Fibroblast of skin of left biceps (primary cell): ENCODE data around the gene TMEM131.
"Not testable (repeated sequence)": the region's sequence is repeated elsewhere in the genome, so short reads cannot be mapped to it uniquely, and the experiment has no call there.

ENCODE experiments used
- DNase-seq, 2 experiments: peaks; one replicate each; pipeline ENCODE4 v3.0.0-alpha.2; 2013; ENCODE audit warnings: low read depth in 2 of 2

Gene TMEM131

DNA sequence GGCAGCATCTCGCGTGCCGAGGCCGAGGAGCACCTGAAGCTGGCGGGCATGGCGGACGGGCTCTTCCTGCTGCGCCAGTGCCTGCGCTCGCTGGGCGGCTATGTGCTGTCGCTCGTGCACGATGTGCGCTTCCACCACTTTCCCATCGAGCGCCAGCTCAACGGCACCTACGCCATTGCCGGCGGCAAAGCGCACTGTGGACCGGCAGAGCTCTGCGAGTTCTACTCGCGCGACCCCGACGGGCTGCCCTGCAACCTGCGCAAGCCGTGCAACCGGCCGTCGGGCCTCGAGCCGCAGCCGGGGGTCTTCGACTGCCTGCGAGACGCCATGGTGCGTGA lies 271.7 kb downstream of the TMEM131 start:
- DNase-seq, result no peak

DNA sequence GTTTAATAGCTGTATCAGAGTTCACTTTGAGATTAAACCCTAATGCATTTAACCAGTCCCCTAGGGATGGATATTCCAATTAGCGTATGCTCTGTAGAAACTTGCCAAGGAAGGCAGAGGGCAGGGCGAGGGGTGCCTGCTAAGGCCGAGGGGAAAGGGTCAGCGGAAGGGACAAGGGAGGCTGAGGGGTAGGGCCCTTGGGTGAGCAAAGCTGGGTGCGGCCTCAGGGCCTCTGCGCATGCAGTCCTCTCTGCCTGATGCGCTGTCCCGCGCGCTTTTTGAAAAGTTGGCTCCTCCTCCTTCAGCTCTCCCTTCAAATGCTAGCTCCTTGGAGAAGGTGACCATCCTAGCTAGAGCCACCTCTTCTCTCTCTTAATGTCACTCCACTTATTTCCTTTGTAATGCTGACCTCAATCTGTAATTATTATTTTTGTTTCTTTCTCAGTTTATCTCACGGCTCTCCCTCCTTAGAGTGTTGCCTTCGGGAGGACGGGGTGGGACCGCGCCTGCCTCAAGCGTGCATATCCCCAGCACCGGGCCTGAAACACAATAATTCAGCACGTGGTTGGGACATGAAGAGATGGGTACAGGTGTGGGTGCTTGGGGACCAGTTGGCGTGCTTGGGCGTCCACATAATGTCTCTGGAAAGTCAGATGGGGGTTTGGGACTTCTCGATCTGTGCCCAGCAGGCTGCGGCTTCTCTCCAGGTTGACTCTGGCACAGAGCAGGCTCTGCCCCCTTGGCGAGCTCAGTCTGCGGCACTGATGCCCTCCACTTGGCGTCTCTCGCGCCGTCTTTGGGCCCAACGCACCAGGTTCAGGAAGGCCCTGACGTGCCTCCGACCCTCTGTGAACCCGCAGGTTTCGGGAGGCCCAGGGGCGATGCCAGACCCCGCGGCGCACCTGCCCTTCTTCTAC lies 272.3 kb downstream of the TMEM131 start:
- DNase-seq, result no peak

DNA sequence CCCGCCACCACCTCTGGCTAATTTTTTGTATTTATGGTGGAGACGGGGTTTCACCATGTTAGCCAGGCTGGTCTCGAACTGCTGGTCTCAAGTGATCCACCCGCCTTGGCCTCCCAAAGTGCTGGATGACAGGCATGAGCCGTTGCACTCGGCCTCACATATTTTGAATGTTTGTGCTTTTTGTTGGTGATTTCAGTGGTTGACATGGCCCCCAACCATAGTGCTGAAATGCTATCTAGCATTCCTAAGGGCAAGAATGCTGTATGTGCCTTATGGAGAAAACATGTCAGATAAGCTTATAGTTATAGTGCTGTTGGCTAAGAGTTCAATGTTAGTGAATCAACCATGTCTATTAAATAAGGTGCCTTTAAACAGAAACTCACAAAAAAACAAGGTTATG lies 273.5 kb downstream of the TMEM131 start:
- no peak for DNase-seq

DNA sequence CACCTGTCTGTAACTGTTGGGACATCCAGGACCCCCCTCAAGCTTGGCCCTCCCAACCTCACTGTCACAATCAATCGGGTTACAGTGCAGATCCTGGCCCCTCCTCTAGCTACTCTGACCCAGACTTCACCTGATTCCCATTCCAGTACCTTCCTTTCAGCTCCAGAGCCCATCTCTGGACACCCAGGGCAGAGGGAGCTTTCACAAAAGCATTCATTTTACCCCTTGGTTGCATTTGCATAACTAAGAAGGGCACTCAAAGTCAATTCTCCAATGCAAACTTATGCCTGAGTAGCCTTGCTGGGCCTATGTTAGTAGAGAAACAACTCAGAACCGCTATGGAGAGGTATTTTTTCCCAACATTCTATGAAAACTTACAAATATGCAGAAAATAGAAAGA lies 275.0 kb downstream of the TMEM131 start:
- DNase-seq, result no peak

DNA sequence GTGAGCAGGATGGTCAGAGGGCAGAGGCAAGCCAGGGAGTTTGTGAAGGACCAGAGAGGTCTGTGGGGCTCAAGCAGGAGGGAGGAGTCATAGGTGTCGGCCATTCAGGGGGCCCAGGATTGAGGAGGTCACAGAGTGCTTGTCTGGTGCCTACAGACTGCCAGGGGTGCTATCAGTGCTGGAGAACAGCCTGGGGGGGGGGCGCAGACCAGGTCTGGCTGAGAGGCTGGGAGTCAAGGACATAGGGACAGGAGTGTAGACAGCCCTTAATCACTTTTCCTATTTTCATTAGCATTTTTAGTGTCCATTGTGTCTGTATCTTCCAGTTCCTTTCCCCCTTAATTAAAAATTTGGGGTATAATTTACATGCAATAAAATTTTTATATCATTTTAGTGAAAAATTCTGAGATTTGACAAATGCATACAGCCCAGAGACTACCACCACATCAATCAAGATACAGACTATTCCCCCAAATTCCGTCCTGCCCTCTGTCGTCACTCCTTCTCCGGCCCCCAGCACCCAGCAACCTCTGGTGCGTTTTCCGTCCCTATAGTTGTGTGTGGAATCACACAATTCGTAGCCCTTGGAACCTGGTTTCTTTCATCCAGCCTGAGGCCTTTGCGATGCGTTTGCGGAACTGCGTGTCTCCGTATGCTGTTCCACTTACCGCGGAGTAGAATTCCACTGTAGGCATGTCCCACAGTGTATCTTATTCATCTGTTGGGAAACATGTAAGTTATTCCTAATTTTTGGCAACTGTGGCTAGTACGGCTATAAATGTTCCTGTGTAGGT lies 276.2 kb downstream of the TMEM131 start:
- DNase-seq, result no peak

DNA sequence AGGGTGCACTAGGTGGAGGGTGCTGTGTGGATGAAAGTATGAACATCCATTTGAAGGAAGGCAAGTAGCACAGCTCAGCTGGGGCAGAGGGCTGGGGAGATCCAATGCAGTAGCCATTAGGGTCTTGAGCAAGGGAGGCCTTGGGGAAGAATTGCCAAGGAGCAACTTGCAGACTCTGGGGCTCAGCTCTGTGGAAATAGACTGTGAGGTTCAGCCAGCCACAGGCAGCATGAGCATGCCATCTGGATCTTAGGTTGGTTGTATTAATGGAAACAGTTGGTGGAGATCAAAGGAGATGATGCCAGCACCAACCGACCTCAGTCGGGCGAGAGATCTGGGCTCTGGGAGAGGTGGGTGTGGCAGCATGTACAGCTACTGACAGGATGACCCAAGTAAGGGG lies 276.8 kb downstream of the TMEM131 start:
- no peak for DNase-seq

DNA sequence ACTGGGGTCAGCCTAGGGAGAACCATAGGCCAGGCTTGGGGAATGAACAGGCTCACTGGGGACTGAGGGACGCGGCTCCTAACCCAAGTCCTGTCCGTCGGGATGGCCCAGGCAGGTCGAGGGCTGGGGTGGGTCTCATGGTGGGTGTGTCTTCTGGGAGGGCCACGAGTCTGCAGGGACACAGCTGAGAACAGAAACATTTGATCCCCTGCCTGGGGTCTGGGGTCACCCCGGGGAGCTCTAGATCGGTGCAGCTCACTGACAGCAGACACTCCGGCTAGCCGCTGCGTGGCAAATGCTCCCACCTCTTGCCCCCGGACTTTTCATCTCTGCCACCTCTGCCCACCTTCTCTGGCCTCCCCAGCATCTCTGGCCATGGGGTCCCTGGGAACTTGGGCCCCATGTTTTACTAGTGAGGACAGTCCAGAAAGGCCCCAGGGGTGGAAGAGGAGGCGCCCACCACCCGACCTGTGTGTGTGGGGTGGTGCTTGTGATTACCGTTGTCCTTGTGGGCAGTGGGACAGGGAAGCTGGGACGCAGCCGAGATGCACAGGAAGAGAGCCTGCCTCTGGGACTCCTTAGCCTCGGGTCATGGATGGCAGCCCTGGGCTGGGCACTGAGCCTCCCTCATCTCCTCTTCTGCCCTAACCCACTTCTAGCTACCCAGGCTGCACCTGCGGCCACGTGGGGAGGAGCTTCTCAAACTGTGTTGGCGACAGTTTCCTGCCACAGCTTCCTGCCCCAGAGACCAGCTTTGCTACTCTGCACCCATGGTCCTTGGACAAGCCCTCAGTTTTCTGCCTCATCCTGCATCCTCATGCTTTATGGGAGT lies 277.5 kb downstream of the TMEM131 start:
- DNase-seq, result no peak

DNA sequence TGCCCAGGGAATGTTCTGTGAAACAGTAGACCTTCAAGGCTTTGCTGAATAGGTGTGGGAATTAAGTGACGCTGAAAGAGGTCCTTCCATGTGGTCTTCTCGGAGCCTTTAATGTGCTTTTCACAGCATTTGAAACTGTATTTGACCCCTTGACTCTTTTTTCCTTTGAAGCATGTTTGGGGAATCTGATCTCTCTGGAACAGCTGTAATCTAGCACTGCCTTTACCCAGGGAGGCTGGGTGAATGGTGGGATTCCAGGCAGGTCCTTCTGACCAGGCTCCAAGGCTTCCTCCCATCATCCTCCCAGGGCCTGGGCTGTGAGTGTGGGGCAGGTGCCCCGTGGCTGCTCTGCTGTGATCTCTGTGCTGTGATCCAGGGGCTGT lies 278.1 kb downstream of the TMEM131 start:
- no peak for DNase-seq

DNA sequence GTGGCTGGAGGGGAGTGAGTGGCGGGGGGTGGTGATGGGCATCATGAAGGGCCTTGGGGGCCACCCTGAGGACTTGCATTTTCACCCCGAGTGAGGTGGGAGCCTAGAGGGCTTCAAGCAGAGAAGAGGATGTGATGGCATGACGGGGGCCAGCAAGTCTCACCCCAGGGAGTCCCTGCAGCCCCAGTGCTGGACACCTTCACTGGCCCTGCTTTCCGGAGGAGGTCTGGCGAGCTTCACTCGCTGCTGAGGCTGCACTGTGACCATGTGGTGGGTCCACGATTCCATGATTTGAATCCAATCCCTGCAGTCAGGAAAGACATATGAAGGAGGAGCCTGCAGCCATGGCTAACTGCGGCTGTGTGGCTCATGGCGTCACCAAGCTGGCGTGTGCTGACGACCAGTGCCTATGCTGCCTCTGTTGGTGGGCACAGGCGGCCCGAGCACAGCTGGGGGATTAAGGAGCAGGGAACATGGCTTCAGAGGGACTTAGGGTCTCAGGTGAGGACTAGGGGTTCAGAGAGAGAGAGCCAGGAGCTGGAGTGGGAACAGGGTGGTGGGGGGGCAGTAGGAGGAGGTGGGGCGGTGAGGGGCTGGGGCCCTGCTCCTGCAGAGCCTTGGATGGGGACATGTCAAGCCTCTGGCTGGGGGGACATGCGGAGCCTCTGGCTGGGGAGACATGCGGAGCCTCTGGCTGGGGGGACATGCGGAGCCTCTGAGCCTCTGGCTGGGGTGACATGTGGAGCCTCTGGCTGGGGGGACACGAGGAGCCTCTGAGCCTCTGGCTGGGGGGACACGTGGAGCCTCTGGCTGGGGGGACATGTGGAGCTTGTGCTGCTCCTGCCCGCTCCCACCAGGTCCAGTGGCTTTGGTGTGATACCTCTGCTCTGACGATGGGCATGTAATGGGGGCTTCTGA lies 278.8 kb downstream of the TMEM131 start:
- no peak for DNase-seq

DNA sequence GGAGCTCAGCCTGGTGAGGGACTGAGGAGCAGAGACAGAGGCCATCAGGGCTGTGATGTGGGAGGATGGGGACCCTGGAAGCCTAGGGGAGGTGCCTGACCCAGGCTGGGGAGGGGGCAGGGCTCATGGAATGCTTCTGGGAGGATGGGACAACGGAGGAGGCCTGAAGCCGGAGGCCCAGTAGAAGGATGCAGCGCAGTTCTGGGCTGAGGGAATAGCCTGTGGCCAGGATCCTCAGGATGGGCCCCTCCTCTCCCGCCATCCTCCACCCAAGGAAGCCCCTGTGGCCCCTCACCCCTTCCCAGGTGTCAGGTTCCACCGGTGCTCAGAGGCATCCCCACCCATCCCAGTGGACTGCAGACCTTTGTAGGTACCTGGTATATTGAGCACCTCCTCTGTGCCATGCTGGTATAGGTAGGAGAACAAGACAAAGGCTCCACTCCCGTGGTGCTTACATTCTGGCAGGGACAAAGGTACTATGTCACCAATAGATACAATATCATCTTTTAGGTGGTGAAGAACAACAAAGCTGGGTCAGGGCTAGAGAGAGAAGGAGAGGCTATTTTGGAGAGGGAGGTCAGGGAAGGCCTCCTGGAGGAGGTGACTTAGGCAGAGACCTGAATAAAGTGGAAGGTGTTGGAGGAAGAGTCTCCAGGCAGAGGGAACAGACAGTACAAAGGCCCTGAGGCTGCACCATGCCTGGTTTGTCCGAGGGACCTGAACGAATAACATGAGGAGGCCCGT lies 279.6 kb downstream of the TMEM131 start:
- no peak for DNase-seq

DNA sequence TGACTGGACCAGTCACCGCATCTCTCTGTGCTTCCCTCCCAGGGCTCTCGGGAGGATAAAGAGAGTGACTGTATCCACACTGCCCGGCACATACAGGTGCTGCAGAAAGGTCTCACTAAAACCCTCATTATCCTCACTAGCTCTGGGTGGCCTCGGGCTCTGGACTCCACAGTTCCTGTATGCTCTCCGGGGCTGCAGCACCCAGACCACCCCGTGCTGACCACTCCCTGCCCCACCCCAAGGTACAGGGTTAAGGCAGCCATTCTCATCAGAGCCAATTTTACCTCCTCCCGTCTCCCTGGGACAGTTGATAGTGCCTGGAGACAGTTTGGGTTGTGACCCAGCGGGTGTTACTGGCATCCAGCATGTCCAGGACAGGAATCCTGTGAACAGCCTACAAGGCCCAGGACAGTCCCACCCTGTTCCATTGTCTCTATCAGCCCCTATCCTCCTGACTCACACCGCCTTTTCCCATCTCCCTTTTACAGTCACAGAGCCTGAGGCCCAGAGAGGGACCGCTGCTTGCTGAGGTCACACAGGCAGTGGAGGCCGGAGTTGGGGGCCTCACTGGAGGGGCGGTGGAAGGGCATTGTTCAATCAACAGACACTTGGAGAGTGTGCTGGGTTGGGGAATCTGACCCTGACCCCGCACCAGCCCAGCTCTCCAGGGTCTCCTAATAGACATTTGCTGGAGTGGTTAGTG lies 280.6 kb downstream of the TMEM131 start:
- DNase-seq, result no peak

DNA sequence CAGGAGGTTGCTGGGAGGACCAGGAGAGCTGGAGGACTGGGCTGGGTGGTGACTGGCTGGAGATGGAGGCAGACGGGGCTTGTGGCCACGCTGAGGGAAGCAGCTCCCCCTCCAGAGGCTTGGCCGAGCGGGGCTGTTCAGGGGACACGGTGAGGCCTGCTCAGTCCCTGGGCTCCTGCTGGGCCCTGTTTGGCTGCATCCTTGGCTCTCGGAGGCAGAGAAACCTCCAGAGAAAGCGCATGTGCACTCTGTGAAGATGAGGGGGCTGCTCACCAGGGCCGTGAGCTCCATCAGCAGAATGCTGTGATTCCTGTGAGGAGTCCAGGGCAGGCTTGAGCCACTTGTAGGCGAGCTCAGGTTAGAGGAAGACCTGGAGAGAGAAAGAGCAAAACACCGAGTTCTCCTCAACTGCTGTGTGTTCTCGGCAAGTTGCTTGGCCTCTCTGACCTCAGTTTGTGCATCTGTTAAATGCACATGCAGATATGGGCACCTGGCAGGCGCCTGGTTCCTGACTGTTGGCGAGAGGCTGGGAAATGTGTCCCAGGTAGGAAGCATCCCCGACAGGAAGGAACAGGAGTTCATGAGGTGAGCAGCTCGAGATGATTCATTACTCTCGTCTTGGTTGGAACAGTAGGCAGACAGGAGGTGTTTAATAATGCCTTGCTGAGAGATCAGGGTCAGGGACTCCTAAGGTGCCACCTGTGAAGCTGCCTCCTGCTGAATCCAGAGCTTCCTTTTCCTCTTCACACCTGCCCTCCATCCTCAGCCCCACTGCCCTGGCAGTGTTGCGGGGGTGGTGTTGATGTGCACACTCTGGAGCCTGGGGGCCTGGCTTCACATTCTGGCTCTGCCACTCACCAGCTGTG lies 281.4 kb downstream of the TMEM131 start:
- no peak for DNase-seq

DNA sequence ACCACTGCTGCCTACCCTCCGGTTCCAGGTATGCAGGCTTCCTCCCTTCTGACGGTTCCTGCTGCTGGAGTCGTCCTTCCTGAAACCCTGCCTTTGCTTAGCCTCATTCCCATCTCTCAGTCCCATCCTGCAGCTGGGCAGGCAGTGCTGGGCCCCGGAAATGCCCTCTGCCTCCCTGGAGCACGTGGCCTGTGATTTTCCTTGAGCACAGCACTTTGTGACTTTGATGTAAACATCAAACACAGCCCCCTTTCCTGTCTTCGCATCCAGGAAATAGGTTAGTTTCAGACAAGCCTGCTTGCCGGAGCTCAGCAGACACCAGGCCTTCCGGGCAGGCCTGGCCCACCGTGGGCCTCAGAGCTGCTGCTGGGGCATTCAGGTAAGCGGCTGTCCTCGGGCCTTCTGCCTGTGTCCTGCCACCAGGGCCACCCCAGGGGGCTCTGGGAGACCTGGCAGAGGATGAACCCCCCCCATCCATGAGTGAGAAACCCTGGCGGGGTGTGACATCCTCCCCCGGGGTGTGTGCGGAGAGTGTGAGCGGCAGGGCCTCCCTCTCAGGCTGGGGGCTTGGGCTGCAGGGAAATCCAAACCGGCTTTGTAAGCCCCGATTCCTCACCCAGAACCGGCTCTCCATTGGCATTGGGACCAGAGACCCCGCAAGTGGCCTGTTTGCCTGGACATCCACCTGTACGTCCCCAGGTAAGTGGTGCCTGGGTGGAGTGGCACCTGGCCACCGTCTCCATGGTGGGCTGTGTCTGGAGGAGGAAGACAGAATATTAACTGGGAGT lies 282.3 kb downstream of the TMEM131 start, which contains the start of gene ZAP70:
Gene ZAP70, plus strand, starts transcription at position 281 of the 788 bp plus-strand sequence. CDS start 10,461 bp downstream, outside the sequence.
- no peak for DNase-seq

DNA sequence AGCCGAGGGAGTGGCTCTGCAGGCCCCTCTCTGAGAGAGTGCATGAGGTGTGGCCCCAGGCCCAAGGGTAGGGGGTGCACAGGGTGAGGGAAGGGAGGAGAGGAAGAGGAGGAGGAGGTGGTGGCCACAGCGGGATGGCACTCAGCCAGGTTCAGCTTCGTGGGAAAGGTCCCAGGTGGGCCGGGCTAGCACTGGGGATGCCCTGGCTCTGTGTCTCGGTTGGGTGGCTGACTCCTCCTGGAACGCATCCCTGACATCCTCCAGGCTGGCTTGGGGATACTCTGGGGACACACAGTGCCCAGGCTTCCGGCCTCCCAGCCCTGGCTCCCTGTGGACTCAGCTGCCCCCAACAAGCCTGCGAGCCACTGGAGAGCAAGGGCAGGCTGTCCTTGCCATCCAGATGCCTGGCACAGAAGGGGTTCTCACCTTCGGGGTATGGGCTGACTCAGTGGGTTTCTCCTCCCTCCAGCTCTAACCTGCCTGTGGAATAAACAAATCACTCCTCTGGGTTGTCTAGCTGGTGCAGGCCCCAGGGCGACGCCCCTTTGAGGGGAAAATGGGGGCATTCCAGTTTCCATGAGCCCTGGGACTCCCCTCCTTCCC lies 283.0 kb downstream of the TMEM131 start:
- no peak for DNase-seq

DNA sequence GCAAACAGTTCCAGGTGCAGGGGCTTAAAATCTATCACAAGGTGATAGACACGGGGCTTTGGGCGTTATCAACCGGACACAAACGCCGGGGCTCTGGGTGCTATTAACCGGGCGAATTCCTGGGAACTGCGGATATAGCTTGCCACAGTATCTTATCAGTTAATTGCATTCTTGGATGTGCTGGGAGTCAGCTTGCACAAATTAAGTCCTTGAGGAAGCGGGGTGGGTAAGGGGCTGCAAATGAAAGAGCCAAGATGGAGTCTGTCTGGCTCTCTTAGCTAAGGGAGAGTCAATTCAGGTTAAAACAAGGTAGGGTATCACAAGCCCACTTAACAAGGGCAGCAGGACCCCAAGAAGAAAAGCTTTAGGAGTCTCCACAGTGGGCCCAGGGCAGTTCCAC lies 283.6 kb downstream of the TMEM131 start:
- DNase-seq, result not testable (repeated sequence)

DNA sequence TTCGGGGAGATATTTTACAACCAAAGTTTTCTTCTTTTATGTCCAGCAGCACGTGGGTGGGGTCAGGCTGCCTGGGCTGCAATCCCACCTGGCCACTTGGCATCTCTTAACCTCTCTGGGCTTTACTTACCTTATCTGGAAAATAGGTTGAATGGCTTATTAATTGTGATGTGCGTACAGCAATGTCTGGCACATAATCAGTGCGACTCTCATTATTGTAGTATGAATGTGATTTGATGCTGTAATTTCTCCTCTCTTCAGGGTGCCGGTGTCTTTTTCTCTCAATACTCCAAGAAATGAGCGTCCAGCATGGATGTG lies 284.4 kb downstream of the TMEM131 start:
- DNase-seq, result no peak

DNA sequence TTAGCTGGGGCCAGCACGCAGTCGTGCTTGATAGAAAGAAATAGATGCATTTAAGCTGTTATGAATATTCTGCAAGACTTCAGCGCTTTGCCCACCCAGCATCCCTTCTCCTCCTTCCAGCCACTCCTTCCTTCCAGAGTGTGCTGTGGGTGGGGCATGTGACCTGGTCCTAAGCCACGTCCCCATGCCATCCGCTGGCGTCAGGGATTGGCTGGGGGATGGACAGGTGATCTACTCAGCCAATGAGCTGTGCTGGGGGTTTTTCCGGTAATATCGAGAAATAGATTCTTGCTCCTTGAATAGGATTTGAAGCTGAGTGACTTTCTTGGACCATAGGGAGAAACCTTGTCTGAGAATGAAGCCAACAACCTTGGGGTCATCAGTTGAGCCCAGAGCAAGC lies 287.1 kb downstream of the TMEM131 start:
- DNase-seq, result no peak

DNA sequence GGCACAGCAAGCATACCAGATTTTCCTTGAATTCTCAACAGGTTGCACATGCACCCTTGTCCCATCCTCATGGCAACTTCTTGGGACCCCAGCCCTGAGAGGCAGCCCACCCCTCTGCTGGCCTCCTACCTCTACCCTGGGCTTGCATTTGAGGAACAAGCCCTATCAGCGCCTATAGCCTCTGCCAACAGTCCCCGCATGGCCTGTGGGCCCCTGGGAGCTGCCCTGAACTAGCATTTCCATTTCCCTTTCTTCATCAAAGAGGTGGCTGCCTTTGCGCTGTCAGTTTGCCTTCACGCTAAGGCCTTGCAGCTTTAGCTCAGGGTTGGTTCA lies 287.7 kb downstream of the TMEM131 start:
- no peak for DNase-seq
